GM12878 (cell line): ENCODE data around the gene FKBP8. TPM values are rescaled to one million over a fixed set of nuclear protein-coding genes. Genes with fewer than 3 reads are reported as not detected.

ENCODE experiments used
- ATAC-seq: fragments of 200-7000 bp; cut with Tn5 transposase; 3 replicates; pipeline ENCODE4 v1.9.1; 2020; ENCODE audit warnings: mild to moderate bottlenecking, moderate library complexity
- BruUV-seq: library from RNA; stranded (reverse); fragments of 400-500 nt; replicated peaks from 2 replicates; lab custom pipeline; 2021; lab: Mats Ljungman, UMichigan
- CTCF ChIA-PET: fragments of 300-600 bp; sonication (Branson Sonifier 250); formaldehyde crosslinking; extraction: SDS; loops from one replicate; lab custom pipeline; 2021; ENCODE audit warnings: inconsistent platforms; lab: Yijun Ruan, JAX
- POLR2A ChIA-PET: fragments of 350-600 bp; formaldehyde crosslinking; extraction: SDS; loops from one replicate; lab custom pipeline; 2021; ENCODE audit warnings: inconsistent platforms; lab: Charles Lee
- RAD21 ChIA-PET: fragments of 300-600 bp; sonication (Branson Sonifier 250); formaldehyde crosslinking; loops from one replicate; lab custom pipeline; 2023; ENCODE audit warnings: antibody characterized with exemption; ENCODE audit not compliant: unreplicated experiment; lab: Charles Lee
- SMC1A ChIA-PET: fragments of 300-600 bp; sonication (Branson Sonifier 250); formaldehyde crosslinking; loops from one replicate; lab custom pipeline; 2023; ENCODE audit not compliant: unreplicated experiment, uncharacterized antibody; lab: Charles Lee
- DNase-seq: peaks from one replicate; pipeline ENCODE4 v3.0.0-alpha.2; 2011; ENCODE audit warnings: low read depth, low spot score
- FAIRE-seq: peaks from 3 replicates; lab custom pipeline; 2011; peaks lifted over from hg19 to GRCh38; lab: Jason Lieb, UNC
- H2AFZ ChIP-seq: 2 replicates; pipeline ENCODE4 v1.6.0; 2011; ENCODE audit warnings: low read depth, low read length, control low read depth; ENCODE audit not compliant: control insufficient read depth
- H3K27ac ChIP-seq: 2 replicates; pipeline ENCODE4 v1.5.1; 2011; ENCODE audit warnings: control low read depth; ENCODE audit not compliant: control insufficient read depth, insufficient read depth
- H3K27me3 ChIP-seq, 2 experiments: replicated peaks in 1 of 2; 2 replicates each; pipeline versions ENCODE4 v1.6.0 to v1.6.1; 2011; ENCODE audit warnings: low read length in 1 of 2; ENCODE audit not compliant: control insufficient read depth in 2 of 2, insufficient read depth in 2 of 2
- H3K36me3 ChIP-seq, 2 experiments: 2 replicates each; pipeline ENCODE4 v1.5.1; 2011; ENCODE audit warnings: low read length in 1 of 2; ENCODE audit not compliant: control insufficient read depth in 2 of 2, insufficient read depth in 2 of 2
- H3K4me1 ChIP-seq: 2 replicates; pipeline ENCODE4 v1.6.1; 2011; ENCODE audit warnings: mild to moderate bottlenecking, low read length, moderate library complexity, mixed read lengths; ENCODE audit not compliant: control insufficient read depth, insufficient read depth
- H3K4me2 ChIP-seq: 2 replicates; pipeline ENCODE4 v1.6.0; 2011; ENCODE audit warnings: control low read depth; ENCODE audit not compliant: control insufficient read depth, insufficient read depth
- H3K4me3 ChIP-seq: fragments of 200-600 bp; sonication (generic); 2 replicates; pipeline ENCODE4 v1.5.1; 2016
- H3K79me2 ChIP-seq: 2 replicates; pipeline ENCODE4 v1.6.0; 2011; ENCODE audit warnings: low read length; ENCODE audit not compliant: control insufficient read depth, insufficient read depth
- H3K9ac ChIP-seq: 2 replicates; pipeline ENCODE4 v1.8.0; 2011; ENCODE audit warnings: low read length, control low read depth, mixed read lengths; ENCODE audit not compliant: control insufficient read depth, insufficient read depth
- H3K9me3 ChIP-seq: replicated peaks from 3 replicates; pipeline ENCODE4 v1.5.1; 2011; ENCODE audit warnings: mild to moderate bottlenecking, low read length; ENCODE audit not compliant: control insufficient read depth, insufficient read depth
- H4K20me1 ChIP-seq: 2 replicates; pipeline ENCODE4 v1.6.0; 2011; ENCODE audit not compliant: control insufficient read depth, insufficient read depth
- CREB1 ChIP-seq: IDR thresholded peaks from 2 replicates; pipeline ENCODE4 v1.6.1; 2012; ENCODE audit warnings: low read depth, mild to moderate bottlenecking, inconsistent platforms
- DPF2 ChIP-seq: fragments of 450-650 bp; IDR thresholded peaks from 2 replicates; pipeline ENCODE4 v1.6.1; 2017; ENCODE audit warnings: mild to moderate bottlenecking
- HDAC2 ChIP-seq: fragments of 200-600 bp; sonication (generic); IDR thresholded peaks from 2 replicates; pipeline ENCODE4 v1.6.1; 2017
- RBBP5 ChIP-seq: fragments of 200-600 bp; sonication (generic); conservative IDR thresholded peaks from 2 replicates; pipeline ENCODE4 v1.6.1; 2016
- TCF3 ChIP-seq: IDR thresholded peaks from 2 replicates; pipeline ENCODE4 v1.6.1; 2012; ENCODE audit warnings: low read depth, mild to moderate bottlenecking, low read length, borderline replicate concordance; ENCODE audit not compliant: insufficient read depth
- ZNF384 ChIP-seq: IDR thresholded peaks from 2 replicates; pipeline ENCODE4 v1.6.1; 2012; ENCODE audit warnings: low read depth, mild to moderate bottlenecking, low read length, improper control_type of control experiment, borderline replicate concordance
- WGBS: methylation state at CpG from one replicate; pipeline ENCODE4 v1.1.6; 2016; ENCODE audit warnings: low lambda C conversion rate; ENCODE audit not compliant: insufficient replicate concordance, insufficient coverage; ENCODE audit errors: missing lambda C conversion rate; 5-methylcytosine and 5-hydroxymethylcytosine counted together
- in situ Hi-C: fragments of 300-500 bp; cut with MboI; formaldehyde crosslinking; loops from 9 replicates; pipeline ENCODE4 v1.14.3; 2018; ENCODE audit warnings: mixed read lengths
- intact Hi-C: fragments of 100-400 bp; cut with micrococcal nuclease; formaldehyde crosslinking; loops from one replicate; pipeline ENCODE4 v1.14.2; 2022; ENCODE audit not compliant: unreplicated experiment
- polyA plus RNA-seq, 11 experiments: library from polyadenylated mRNA; depleted of rRNA in 4 of 11; unstranded in 6 of 11; stranded (reverse) in 5 of 11; fragments of >200 nt; fragmentation: Nextera tagmentation in 4 of 11; fragmentation: Illumina TruSeq in 1 of 11; extraction: Ambion mirVana in 4 of 11; extraction: Trizol in 1 of 11; gene quantifications; 1 replicate in 1 of 11; 2 replicates in 10 of 11; pipeline versions ENCODE4 v1.2.1 to v1.2.3, GENCODE V29; 2011 to 2016; ENCODE audit warnings: inconsistent platforms in 2 of 11, missing spikeins in 2 of 11, low read depth in 1 of 11
- total RNA-seq, 4 experiments: library from RNA; depleted of rRNA in 3 of 4; stranded (reverse); fragments of >200 nt in 3 of 4; fragmentation: Illumina TruSeq in 1 of 4; extraction: Trizol in 1 of 4; gene quantifications; 2 replicates each; pipeline versions ENCODE4 v1.2.1 to v1.2.3, GENCODE V29; 2013 to 2021
- TF ChIP-seq, protein P1 (sequence below): fragments of 450-650 bp; formaldehyde crosslinking; IDR thresholded peaks from 2 replicates; pipeline ENCODE4 v1.5.0; 2022; ENCODE audit warnings: mild to moderate bottlenecking, missing genetic modification characterization

FKBP8 gene
- total and polyA plus RNA-seq, 10 of the 15 experiments (the other 5 are each of a cell fraction or from before 2014, with no cell fraction given), result 0.13 to 205 (median 95.4) TPM

DNA sequence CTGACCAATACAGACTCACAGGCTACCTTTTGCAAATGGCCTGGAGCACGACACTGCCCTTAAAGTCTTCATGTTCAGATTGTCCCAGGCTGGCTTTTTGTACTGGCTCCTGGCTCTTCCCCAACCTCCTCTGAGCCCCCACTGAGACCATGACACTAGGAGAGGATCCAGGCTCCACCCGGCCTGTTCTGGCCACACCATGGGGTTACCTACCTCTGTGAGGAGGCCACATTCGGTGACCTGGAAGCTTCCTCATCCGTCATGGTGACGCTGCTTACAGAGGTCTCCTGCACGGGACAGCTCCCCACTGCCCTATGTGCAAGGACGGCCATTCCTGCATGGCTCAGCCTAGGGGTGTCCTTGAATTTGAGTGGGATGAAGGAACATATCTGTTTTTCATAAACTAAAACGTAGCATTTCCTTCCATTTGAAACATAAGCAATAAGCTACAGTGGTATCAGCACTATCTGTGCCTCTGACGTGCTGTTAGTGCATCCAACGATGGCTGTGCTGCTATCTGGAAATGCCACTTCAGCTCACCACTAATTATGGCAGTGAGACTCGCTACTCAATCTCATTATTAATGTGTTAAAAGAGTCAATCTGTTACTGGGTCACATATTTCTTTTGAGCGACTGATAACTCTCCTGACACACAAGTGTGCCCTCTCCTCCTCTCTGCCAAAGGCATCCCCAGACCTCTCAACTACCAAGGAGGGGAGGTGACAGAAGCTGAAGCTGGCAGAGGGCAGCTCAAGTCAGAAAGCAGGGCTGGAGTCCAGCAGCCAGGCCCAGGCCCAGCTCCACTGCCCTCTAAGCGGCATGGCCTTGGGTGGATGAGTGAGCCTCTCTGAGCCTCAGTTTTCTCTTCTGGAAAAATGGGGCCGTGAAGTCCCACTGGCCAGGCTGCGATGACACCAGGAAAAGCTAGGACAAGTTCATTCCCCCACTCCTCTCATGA is 51.1 kb downstream of the FKBP8 start:
- no peak overlapping the region for H3K27ac ChIP-seq
- no peak overlapping the region for H3K4me2 ChIP-seq
- FAIRE-seq (no peak), ATAC-seq (no peak), DNase-seq (no peak)
- in situ Hi-C loops, result no loop called here
- ChIA-PET CTCF (interaction anchor here (1.2 kb wide), 1 partner anchor 21 kb away, joined by 3 read pairs; no protein-coding TSS in a partner anchor), POLR2A (no interaction called here), SMC1A (interaction anchor here (1.1 kb wide), 1 partner anchor 10 kb away, joined by 3 read pairs; no protein-coding TSS in a partner anchor), RAD21 (no interaction called here)
- peaks cover 17% of the 10 kb centered on the region for H3K4me1 ChIP-seq
- no peak overlapping the region for H3K9ac ChIP-seq
- no peaks in the 10 kb centered on the region for H3K9me3 ChIP-seq
- no TSS peak for BruUV-seq
- no peak for TF ChIP-seq RBBP5
- TF ChIP-seq, protein P1, sequence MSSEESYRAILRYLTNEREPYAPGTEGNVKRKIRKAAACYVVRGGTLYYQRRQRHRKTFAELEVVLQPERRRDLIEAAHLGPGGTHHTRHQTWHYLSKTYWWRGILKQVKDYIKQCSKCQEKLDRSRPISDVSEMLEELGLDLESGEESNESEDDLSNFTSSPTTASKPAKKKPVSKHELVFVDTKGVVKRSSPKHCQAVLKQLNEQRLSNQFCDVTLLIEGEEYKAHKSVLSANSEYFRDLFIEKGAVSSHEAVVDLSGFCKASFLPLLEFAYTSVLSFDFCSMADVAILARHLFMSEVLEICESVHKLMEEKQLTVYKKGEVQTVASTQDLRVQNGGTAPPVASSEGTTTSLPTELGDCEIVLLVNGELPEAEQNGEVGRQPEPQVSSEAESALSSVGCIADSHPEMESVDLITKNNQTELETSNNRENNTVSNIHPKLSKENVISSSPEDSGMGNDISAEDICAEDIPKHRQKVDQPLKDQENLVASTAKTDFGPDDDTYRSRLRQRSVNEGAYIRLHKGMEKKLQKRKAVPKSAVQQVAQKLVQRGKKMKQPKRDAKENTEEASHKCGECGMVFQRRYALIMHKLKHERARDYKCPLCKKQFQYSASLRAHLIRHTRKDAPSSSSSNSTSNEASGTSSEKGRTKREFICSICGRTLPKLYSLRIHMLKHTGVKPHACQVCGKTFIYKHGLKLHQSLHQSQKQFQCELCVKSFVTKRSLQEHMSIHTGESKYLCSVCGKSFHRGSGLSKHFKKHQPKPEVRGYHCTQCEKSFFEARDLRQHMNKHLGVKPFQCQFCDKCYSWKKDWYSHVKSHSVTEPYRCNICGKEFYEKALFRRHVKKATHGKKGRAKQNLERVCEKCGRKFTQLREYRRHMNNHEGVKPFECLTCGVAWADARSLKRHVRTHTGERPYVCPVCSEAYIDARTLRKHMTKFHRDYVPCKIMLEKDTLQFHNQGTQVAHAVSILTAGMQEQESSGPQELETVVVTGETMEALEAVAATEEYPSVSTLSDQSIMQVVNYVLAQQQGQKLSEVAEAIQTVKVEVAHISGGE (CRISPR knock-in tag), result no peak
- no peak for TF ChIP-seq DPF2
- TF ChIP-seq ZNF384, result no peak
- TF ChIP-seq HDAC2, result no peak
- no peak for TF ChIP-seq CREB1
- no peak for TF ChIP-seq TCF3
- no peak overlapping the region for H3K4me3 ChIP-seq
- peaks cover 51% of the 10 kb centered on the region for H3K79me2 ChIP-seq
- WGBS, result 85% methylated on average over 15 of the region's 15 CpGs
- H3K36me3 ChIP-seq, result peaks cover 3% of the 10 kb centered on the region in 2 experiments; a peak in 3 of 4 replicates
- no peaks in the 10 kb centered on the region for H3K27me3 ChIP-seq
- H2AFZ ChIP-seq, result no peak overlapping the region
- intact Hi-C loops, result no loop called here
- peaks cover 9% of the 10 kb centered on the region for H4K20me1 ChIP-seq
